Hepatocyte (in vitro differentiated cells): ENCODE measurements around the gene CRCP. TPM values are rescaled to one million over a fixed set of nuclear protein-coding genes. Genes with fewer than 3 reads are reported as not detected.

Experiments used
- DNase-seq: peaks from one replicate; pipeline ENCODE4 v3.0.0-alpha.2; 2016; ENCODE audit warnings: low spot score
- H2AFZ ChIP-seq: fragments of 200-600 bp; sonication (generic); 2 replicates; pipeline ENCODE4 v1.6.0; 2016; ENCODE audit warnings: antibody characterized with exemption, mild to moderate bottlenecking
- H3K27ac ChIP-seq: fragments of 200-600 bp; sonication (generic); 2 replicates; pipeline ENCODE4 v1.5.1; 2016; ENCODE audit warnings: mild to moderate bottlenecking
- H3K27me3 ChIP-seq: fragments of 200-600 bp; sonication (generic); 2 replicates; pipeline ENCODE4 v1.6.1; 2016
- H3K36me3 ChIP-seq: fragments of 200-600 bp; sonication (generic); replicated peaks from 2 replicates; pipeline ENCODE4 v1.5.1; 2016; ENCODE audit warnings: low read depth; ENCODE audit not compliant: insufficient read depth
- H3K4me1 ChIP-seq: fragments of 200-600 bp; sonication (generic); 2 replicates; pipeline ENCODE4 v1.5.1; 2016; ENCODE audit warnings: mild to moderate bottlenecking, moderate library complexity; ENCODE audit not compliant: insufficient read depth
- H3K4me2 ChIP-seq: fragments of 200-600 bp; sonication (generic); 2 replicates; pipeline ENCODE4 v1.6.0; 2016
- H3K4me3 ChIP-seq: fragments of 200-600 bp; sonication (generic); 2 replicates; pipeline ENCODE4 v1.5.1; 2016; ENCODE audit warnings: mild to moderate bottlenecking
- H3K79me2 ChIP-seq: fragments of 200-600 bp; sonication (generic); 2 replicates; pipeline ENCODE4 v1.6.0; 2017; ENCODE audit warnings: mild to moderate bottlenecking
- H3K9me2 ChIP-seq: fragments of 200-600 bp; sonication (generic); replicated peaks from 2 replicates; pipeline ENCODE4 v1.6.0; 2017; ENCODE audit warnings: mild to moderate bottlenecking; ENCODE audit not compliant: insufficient read depth
- H3K9me3 ChIP-seq: fragments of 200-600 bp; sonication (generic); 2 replicates; pipeline ENCODE4 v1.5.1; 2016; ENCODE audit warnings: low read depth, mild to moderate bottlenecking
- H4K20me1 ChIP-seq: fragments of 200-600 bp; sonication (generic); 2 replicates; pipeline ENCODE4 v1.6.0; 2016; ENCODE audit warnings: mild to moderate bottlenecking; ENCODE audit not compliant: insufficient read depth, poor library complexity, severe bottlenecking
- CTCF ChIP-seq: fragments of 200-600 bp; sonication (generic); IDR thresholded peaks from 2 replicates; pipeline ENCODE4 v1.5.1; 2016; ENCODE audit warnings: antibody characterized with exemption, mild to moderate bottlenecking; ENCODE audit not compliant: poor library complexity
- EZH2 ChIP-seq: fragments of 200-600 bp; sonication (generic); IDR thresholded peaks from 2 replicates; pipeline ENCODE4 v1.6.1; 2016; ENCODE audit warnings: antibody characterized with exemption, mild to moderate bottlenecking, borderline replicate concordance
- EZH2phosphoT487 ChIP-seq: fragments of 200-600 bp; sonication (generic); IDR thresholded peaks from one replicate; pipeline ENCODE4 v1.6.1; 2018; ENCODE audit warnings: antibody characterized with exemption, mild to moderate bottlenecking, low read depth, moderate library complexity; ENCODE audit not compliant: unreplicated experiment, severe bottlenecking
- WGBS: methylation state at CpG from one replicate; pipeline ENCODE4 v1.1.6; 2016; ENCODE audit warnings: low lambda C conversion rate; ENCODE audit errors: missing lambda C conversion rate; 5-methylcytosine and 5-hydroxymethylcytosine counted together
- polyA plus RNA-seq: library from polyadenylated mRNA; unstranded; fragments of >200 nt; fragmentation: Nextera tagmentation; extraction: Ambion mirVana; gene quantifications from 2 replicates; pipeline ENCODE4 v1.2.1, GENCODE V29; 2016
- total RNA-seq: library from RNA; depleted of rRNA; stranded (reverse); fragments of >200 nt; gene quantifications from 2 replicates; pipeline ENCODE4 v1.2.3, GENCODE V29; 2014

CRCP gene
- total and polyA plus RNA-seq, 2 experiments from 2014 or later = 13.8 to 41.6 TPM

- Histone ChIP-seq H3K4me1 (peaks cover 12% of the 10 kb centered on the region), H3K9me3 (no peaks in the 10 kb centered on the region), H3K79me2 (peaks cover 37% of the 10 kb centered on the region), H4K20me1 (no peaks in the 10 kb centered on the region), H3K27me3 (no peaks in the 10 kb centered on the region), H3K4me3 (peak within 1 kb of the TSS; percentile 65), H3K4me2 (peak within 1 kb of the TSS; percentile 71), H2AFZ (peak within 1 kb of the TSS; percentile 68), H3K36me3 (no peaks in the 10 kb centered on the region), H3K27ac (peak within 1 kb of the TSS; percentile 95), H3K9me2 (no peaks in the 10 kb centered on the region)
- 2% methylated on average over 44 of the region's 67 CpGs for WGBS
- peak; percentile 98 for DNase-seq
- no peak for TF ChIP-seq EZH2phosphoT487
- TF ChIP-seq EZH2 = no peak
- no peak for TF ChIP-seq CTCF
Measured at GRCh38 chr7:66075590-66076461, 38.8 kb upstream of the CRCP start, which contains the start of gene ASL. Gene ASL, plus strand, starts transcription at chr7:66075819. Its CDS starts 263 bp downstream, at chr7:66076082.

- Histone ChIP-seq H3K4me3 (peak overlapping the region; percentile 65), H3K9me2 (no peaks in the 10 kb centered on the region), H3K4me2 (peak overlapping the region; percentile 71), H3K4me1 (peaks cover 12% of the 10 kb centered on the region), H3K9me3 (no peaks in the 10 kb centered on the region), H4K20me1 (peaks cover 8% of the 10 kb centered on the region), H3K36me3 (no peaks in the 10 kb centered on the region), H3K27ac (peak overlapping the region; percentile 95), H3K79me2 (peaks cover 40% of the 10 kb centered on the region), H2AFZ (peak overlapping the region; percentile 68), H3K27me3 (no peaks in the 10 kb centered on the region)
- TF ChIP-seq EZH2 = no peak
- TF ChIP-seq CTCF = no peak
- no peak for TF ChIP-seq EZH2phosphoT487
- 71% methylated on average over 11 of the region's 11 CpGs for WGBS
- DNase-seq = peak; percentile 57
Measured at GRCh38 chr7:66076462-66077329, 38.0 kb upstream of the CRCP start.

GRCh38 chr7:66078067-66078466 lies 36.6 kb upstream of the CRCP start:
- TF ChIP-seq EZH2phosphoT487 = no peak
- TF ChIP-seq CTCF = no peak
- TF ChIP-seq EZH2 = no peak
- peaks cover 8% of the 10 kb centered on the region for H4K20me1 ChIP-seq
- H3K4me3 ChIP-seq = no peak overlapping the region
- no peak for DNase-seq
- no peak overlapping the region for H3K27ac ChIP-seq
- peaks cover 40% of the 10 kb centered on the region for H3K79me2 ChIP-seq
- H3K9me2 ChIP-seq = no peaks in the 10 kb centered on the region
- H3K36me3 ChIP-seq = no peaks in the 10 kb centered on the region
- H3K4me2 ChIP-seq = peak overlapping the region; percentile 71
- no peaks in the 10 kb centered on the region for H3K9me3 ChIP-seq
- H3K4me1 ChIP-seq = peaks cover 12% of the 10 kb centered on the region
- WGBS = 92% methylated on average over 5 of the region's 5 CpGs
- H2AFZ ChIP-seq = no peak overlapping the region
- H3K27me3 ChIP-seq = no peaks in the 10 kb centered on the region
